Fibroblast of pulmonary artery (primary cell): ENCODE measurements around the gene FMN2.
A peak's percentile ranks its signal among the peaks of the same experiment; 100 is the strongest.

Experiments used
- DNase-seq: peaks from one replicate; pipeline ENCODE4 v3.0.0-alpha.2; 2010; ENCODE audit warnings: low read depth
- H3K4me3 ChIP-seq: replicated peaks from 2 replicates; pipeline ENCODE4 v1.5.1; 2011; ENCODE audit warnings: low read depth, mild to moderate bottlenecking, control low read depth, low read length, moderate library complexity
- CTCF ChIP-seq: IDR thresholded peaks from 2 replicates; pipeline ENCODE4 v1.5.1; 2011; ENCODE audit warnings: mild to moderate bottlenecking, control low read depth, low read length, inconsistent platforms; ENCODE audit errors: missing control alignments

The FMN2 gene

GRCh38 chr1:240466509-240466908 is 374.8 kb downstream of the FMN2 start:
- no peak for TF ChIP-seq CTCF
- DNase-seq: no peak
- H3K4me3 ChIP-seq: no peak overlapping the region

- no peak for DNase-seq
- H3K4me3 ChIP-seq: no peak overlapping the region
- no peak for TF ChIP-seq CTCF
These were observed 376.2 kb downstream of the FMN2 start for GRCh38 chr1:240467895-240468294.

GRCh38 chr1:240468656-240469055 is 377.0 kb downstream of the FMN2 start:
- peak; percentile 38 for DNase-seq
- TF ChIP-seq CTCF: no peak
- no peak overlapping the region for H3K4me3 ChIP-seq

- peak; percentile 92 for DNase-seq
- TF ChIP-seq CTCF: no peak
- H3K4me3 ChIP-seq: no peak overlapping the region
These were observed 382.5 kb downstream of the FMN2 start for GRCh38 chr1:240474133-240474614.

GRCh38 chr1:240475832-240476231 is 384.1 kb downstream of the FMN2 start:
- DNase-seq: no peak
- TF ChIP-seq CTCF: no peak
- H3K4me3 ChIP-seq: no peak overlapping the region

GRCh38 chr1:240478536-240478935 is 386.9 kb downstream of the FMN2 start:
- TF ChIP-seq CTCF: no peak
- DNase-seq: no peak
- no peak overlapping the region for H3K4me3 ChIP-seq

- H3K4me3 ChIP-seq: no peak overlapping the region
- TF ChIP-seq CTCF: no peak
- DNase-seq: no peak
These were observed 393.2 kb downstream of the FMN2 start for GRCh38 chr1:240484804-240485443.
